HEK293T (cell line): ENCODE measurements around the gene HK1.

Experiments
- FOXK2 ChIP-seq: fragments of 450-650 bp; IDR thresholded peaks from 2 replicates; pipeline ENCODE4 v1.6.1; 2016; ENCODE audit warnings: mild to moderate bottlenecking
- L3MBTL2 ChIP-seq: fragments of 450-650 bp; conservative IDR thresholded peaks from 2 replicates; pipeline ENCODE4 v1.6.1; 2016; ENCODE audit warnings: mild to moderate bottlenecking
- SP1 ChIP-seq: fragments of 450-650 bp; IDR thresholded peaks from 2 replicates; pipeline ENCODE4 v1.6.1; 2017
- SUZ12 ChIP-seq: fragments of 450-650 bp; IDR thresholded peaks from 2 replicates; pipeline ENCODE4 v1.6.1; 2016; ENCODE audit warnings: mild to moderate bottlenecking
- TARDBP ChIP-seq: fragments of 450-650 bp; IDR thresholded peaks from 2 replicates; pipeline ENCODE4 v1.6.1; 2016

GRCh38 chr10:69385454-69386350, 107.4 kb downstream of the HK1 start:
- no peak for TF ChIP-seq TARDBP
- no peak for TF ChIP-seq SUZ12
- TF ChIP-seq L3MBTL2: no peak
- no peak for TF ChIP-seq FOXK2
- TF ChIP-seq SP1: no peak
